NCI-H2107 treated with DMSO at 0.1 percent for 48 hours (cell line): Measurements from ENCODE around the gene EGLN2.
"Not testable (repeated sequence)": the region's sequence is repeated elsewhere in the genome, so short reads cannot be mapped to it uniquely, and the experiment has no call there.

ENCODE experiments used
- DNase-seq: peaks from one replicate; lab custom pipeline; 2025; ENCODE audit not compliant: unreplicated experiment; lab: John Stamatoyannopoulos, UW

Gene EGLN2

DNA sequence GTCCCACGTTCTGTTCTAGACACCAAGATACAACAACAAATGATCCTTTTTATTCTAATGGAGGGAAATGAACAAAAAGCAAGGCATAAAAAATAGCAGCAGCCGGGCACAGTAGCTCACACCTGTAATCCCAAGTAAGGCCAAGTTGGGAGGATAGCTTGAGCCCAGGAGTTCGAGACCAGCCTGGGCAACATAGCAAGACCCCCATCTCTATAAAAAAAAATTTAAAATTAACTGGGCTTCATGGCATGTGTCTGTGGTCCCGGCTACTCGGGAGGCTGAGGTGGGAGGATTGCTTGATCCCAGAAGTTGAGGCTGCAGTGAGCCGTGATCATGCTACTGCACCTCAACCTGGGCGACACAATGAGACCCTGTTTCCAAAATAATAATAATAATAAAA is 22.6 kb upstream of the EGLN2 start:
- DNase-seq = no peak

GRCh38 chr19:40776932-40777644 is 21.9 kb upstream of the EGLN2 start:
- DNase-seq = peak; percentile 82

- DNase-seq = no peak
These were observed 21.4 kb upstream of the EGLN2 start for GRCh38 chr19:40777645-40777936.

DNA sequence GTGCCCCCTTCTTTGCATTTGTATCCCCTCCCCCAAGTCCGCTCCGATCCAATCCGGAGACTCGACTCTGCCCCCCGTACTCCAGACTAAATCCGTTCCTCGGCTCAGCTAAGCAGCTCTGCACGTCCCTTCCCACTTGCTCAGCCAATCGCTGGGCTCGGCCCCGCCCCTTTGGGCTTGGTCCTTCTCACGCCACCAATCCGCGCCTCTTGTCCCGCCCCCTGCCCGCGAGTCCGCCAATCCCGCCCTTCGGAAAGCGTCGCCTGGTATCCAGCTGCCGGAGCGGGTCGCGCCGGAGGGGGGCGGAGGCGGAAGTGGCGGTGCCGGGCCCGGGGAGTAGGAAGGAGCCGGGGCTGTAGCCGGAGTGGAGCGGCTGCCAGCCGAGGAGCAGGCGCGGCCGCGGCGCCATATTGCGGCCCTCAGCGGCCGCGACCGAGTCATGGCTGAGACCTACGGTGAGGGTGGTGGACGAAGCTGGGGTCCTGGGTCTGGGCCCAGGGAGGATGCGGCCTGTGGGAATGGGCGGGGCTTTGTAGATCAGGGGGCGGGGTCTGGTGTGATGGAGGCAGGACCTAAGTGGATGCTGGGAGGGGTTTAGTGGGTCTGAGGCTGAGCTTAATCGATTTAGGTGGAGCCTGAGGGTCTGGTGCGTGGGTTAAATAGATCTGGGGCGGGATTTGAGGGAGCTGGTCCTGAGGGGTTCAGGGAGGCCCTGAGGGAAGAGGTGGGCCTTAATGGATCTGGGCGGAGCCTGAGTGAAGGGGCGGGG is 20.9 kb upstream of the EGLN2 start, which contains the start of gene RAB4B:
Gene RAB4B, plus strand, starts transcription at position 311 of the 769 bp plus-strand sequence. Its CDS starts 129 bp downstream, at position 440.
- DNase-seq = peak; percentile 98

DNA sequence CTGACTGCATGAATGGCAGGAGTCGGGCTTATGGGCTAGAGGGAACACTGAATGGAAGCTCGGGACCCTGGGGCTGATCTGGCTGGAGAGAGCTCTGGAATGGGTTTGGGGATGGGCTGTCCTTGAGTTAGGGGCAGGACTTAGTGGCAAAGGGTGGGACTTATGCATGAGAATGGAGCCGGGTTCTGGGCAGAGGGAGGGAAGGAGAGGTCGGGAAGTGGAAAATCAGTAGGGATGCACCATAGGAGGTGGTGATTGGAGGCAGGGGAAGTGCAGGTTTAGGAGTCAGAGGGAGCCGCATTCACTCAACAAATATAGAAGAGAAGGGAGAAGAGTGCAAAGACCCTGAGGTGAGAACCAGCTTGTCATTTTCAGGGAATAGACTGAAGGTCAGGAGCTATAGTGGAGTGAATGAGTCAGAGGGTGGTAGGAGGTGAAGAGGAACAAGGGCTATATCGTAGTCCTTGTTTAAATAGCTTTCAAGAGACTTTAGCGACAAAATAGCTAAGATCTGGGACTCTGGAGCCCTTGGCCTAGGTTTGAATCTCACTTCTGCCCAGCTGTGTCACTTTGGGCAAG is 20.2 kb upstream of the EGLN2 start:
- DNase-seq = no peak

DNA sequence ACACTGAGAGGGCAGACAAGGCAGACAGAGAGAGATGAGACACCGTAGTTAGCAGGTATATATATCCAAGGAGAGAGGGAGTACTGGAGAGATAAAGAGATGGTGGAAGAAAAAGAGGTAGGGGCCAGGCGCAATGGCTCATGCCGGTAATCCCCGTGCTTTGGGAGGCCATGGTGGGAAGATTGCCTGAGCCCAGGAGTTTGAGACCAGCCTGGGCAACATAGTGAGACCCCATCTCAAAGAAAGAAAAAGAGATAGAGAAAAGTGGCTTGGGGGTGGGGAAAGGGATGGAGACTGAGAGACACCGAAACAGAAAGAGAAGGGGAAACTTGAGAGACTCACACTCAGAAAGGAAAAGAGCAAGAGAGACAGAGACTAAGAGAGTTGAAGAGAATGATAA is 18.4 kb upstream of the EGLN2 start:
- no peak for DNase-seq

GRCh38 chr19:40781140-40781539 is 17.9 kb upstream of the EGLN2 start:
- no peak for DNase-seq

DNA sequence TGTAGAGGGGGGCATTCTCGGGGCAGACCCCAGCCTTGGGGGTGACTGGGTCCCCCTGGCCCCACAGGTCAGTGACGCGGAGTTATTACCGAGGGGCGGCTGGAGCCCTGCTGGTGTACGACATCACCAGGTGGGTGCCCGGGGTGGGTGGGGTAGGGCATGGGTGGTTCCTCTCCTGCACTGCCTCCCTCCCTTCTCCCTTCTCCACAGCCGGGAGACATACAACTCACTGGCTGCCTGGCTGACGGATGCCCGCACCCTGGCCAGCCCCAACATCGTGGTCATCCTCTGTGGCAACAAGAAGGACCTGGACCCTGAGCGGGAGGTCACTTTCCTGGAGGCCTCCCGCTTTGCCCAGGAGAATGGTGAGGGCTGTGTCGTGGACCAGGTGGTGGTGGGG is 15.3 kb upstream of the EGLN2 start:
- DNase-seq = no peak

GRCh38 chr19:40784146-40784545 is 14.8 kb upstream of the EGLN2 start:
- not testable (repeated sequence) for DNase-seq

DNA sequence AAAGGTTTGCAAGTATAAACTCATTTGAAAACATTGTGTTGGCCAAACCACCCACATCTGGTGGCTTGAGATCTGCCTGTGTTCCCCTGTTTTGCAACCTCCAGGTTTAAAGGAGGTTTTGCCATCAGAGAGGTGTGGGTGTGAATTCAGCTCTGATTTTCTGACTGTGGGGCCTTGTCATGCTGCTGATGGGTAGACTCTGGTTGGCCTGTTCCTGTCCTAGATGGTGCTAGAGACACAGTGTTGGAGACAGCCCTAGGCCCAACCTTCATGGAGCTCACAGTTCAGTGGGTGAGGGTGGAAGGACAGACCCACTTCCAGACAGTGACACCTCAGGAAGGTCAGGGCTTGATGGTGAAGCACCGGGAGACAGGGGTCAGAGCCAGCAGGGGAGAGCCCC is 13.5 kb upstream of the EGLN2 start:
- DNase-seq = no peak

- DNase-seq = no peak
These were observed 12.6 kb upstream of the EGLN2 start for GRCh38 chr19:40786060-40787037.

GRCh38 chr19:40791349-40791748 is 7.6 kb upstream of the EGLN2 start:
- no peak for DNase-seq

GRCh38 chr19:40791996-40792395 is 7.0 kb upstream of the EGLN2 start:
- DNase-seq = no peak

DNA sequence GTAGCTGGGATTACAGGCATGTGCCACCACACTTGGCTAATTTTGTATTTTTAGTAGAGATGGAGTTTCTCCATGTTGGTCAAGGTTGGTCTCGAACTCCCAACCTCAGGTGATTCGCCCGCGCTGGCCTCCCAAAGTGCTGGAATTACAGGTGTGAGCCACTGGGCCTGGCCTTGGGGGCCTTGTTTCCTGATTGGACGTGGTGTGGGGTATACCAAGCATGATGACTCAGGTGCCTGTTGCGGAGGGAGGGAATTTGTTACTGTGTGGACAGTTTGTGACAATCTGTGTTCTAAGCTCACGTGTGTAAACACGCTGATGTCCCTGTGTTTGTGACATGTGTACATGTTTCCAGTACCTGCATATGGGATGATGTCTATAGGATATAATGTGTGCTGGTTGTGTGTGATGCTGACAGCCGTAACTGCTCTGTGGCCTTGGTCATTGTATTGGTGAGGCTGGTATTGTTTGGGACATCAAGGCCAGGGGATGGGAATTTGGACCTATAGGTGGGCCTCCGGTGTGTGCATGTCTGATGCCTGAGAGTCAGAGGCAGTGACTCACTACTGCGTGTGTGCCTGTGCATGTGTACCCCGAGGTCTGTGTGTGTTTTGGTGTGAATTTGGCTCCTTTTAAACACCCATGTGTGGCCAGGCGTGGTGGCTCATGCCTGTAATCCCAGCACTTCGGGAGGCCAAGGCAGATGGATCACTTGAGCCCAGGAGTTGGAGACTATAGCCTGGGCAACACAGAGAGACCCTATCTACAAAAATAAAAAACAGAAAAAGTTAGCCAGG is 1.6 kb upstream of the EGLN2 start:
- DNase-seq = no peak

- DNase-seq = no peak
These were observed 868 bp upstream of the EGLN2 start for GRCh38 chr19:40797963-40798682.

DNA sequence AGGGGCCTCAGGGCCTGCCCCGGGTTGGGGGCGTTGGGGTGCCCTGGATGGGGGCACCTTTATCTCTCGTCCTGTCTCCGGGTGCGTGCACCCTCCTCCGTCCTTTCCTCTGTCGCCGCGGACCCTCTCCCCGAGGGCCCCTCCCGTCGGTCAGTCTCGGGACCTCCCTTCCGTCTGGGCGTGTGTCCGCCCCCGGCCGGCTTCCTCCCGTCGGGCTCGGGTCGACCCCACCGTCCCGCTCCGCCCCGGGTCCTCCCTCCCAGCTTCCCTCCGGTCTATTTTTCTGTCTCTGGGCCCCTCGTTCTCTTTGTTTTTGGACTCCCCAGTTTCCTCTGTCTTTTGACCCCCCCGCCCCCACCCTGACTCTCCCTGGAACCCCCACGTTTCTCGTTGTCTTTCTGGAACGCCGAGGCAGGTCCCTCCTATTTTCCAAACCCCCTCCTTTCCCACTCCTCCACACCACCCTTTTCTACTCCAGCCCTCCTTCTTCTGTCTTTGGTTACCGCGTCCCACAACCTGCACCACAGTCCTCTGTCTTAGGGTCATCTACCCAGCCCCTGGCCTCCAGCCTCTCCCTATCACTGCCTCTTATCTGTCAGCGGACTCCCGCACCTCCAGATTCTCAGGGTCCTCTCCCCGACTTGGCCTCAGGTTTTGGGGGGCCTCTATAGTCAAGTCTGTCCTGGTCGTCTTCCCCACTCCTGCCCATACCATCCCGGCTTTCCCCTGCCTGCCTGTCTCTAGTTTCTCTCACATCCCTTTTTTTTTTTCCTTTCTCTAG is 757 bp downstream of the EGLN2 start:
- DNase-seq = no peak

- DNase-seq = no peak
These were observed 1.5 kb downstream of the EGLN2 start for GRCh38 chr19:40800339-40800996.

DNA sequence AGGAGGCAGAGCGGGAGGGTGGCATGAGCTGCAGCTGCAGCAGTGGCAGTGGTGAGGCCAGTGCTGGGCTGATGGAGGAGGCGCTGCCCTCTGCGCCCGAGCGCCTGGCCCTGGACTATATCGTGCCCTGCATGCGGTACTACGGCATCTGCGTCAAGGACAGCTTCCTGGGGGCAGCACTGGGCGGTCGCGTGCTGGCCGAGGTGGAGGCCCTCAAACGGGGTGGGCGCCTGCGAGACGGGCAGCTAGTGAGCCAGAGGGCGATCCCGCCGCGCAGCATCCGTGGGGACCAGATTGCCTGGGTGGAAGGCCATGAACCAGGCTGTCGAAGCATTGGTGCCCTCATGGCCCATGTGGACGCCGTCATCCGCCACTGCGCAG is 2.0 kb downstream of the EGLN2 start:
- DNase-seq = no peak
